DOHH2 (cell line): ENCODE measurements around the gene SAMD10.

Experiments used
- H3F3A ChIP-seq: fragments of 200-600 bp; sonication (generic), shearing (Covaris generic); 2 replicates; pipeline ENCODE4 v1.6.0; 2016; ENCODE audit warnings: antibody characterized with exemption, mild to moderate bottlenecking; ENCODE audit not compliant: control insufficient read depth, insufficient read depth
- H3K27ac ChIP-seq: fragments of 200-600 bp; sonication (generic); 2 replicates; pipeline ENCODE4 v1.5.1; 2014; ENCODE audit warnings: low read depth, mild to moderate bottlenecking, low read length, moderate library complexity
- H3K27me3 ChIP-seq: fragments of 200-600 bp; sonication (generic); 2 replicates; pipeline ENCODE4 v1.6.1; 2014; ENCODE audit warnings: mild to moderate bottlenecking, low read length, mixed read lengths; ENCODE audit not compliant: control insufficient read depth
- H3K36me3 ChIP-seq: fragments of 200-600 bp; sonication (generic); 2 replicates; pipeline ENCODE4 v1.6.1; 2014; ENCODE audit warnings: mild to moderate bottlenecking, low read length, moderate library complexity, mixed read lengths; ENCODE audit not compliant: control insufficient read depth
- H3K4me1 ChIP-seq: fragments of 200-600 bp; sonication (generic); 2 replicates; pipeline ENCODE4 v1.6.1; 2014; ENCODE audit warnings: mild to moderate bottlenecking, low read length, mixed read lengths; ENCODE audit not compliant: control insufficient read depth
- H3K4me2 ChIP-seq: fragments of 200-600 bp; sonication (generic); 2 replicates; pipeline ENCODE4 v1.6.0; 2014; ENCODE audit warnings: mild to moderate bottlenecking, low read length, moderate library complexity
- H3K4me3 ChIP-seq: fragments of 200-600 bp; sonication (generic); 2 replicates; pipeline ENCODE4 v1.5.1; 2014; ENCODE audit warnings: mild to moderate bottlenecking, low read length, mixed read lengths
- H3K79me2 ChIP-seq: fragments of 200-600 bp; sonication (generic); 2 replicates; pipeline ENCODE4 v1.6.1; 2014; ENCODE audit warnings: mild to moderate bottlenecking, low read length, mixed read lengths; ENCODE audit not compliant: control insufficient read depth
- H3K9me2 ChIP-seq: fragments of 200-600 bp; sonication (generic); replicated peaks from 2 replicates; pipeline ENCODE4 v1.6.1; 2014; ENCODE audit warnings: mild to moderate bottlenecking, low read length, mixed read lengths; ENCODE audit not compliant: control insufficient read depth
- H3K9me3 ChIP-seq: fragments of 200-600 bp; sonication (generic); 2 replicates; pipeline ENCODE4 v1.6.1; 2014; ENCODE audit warnings: antibody characterized with exemption, low read length, mixed read lengths; ENCODE audit not compliant: control insufficient read depth, insufficient read depth
- H4K20me1 ChIP-seq: fragments of 200-600 bp; sonication (generic); 2 replicates; pipeline ENCODE4 v1.6.0; 2014; ENCODE audit warnings: low read depth, mild to moderate bottlenecking, antibody characterized with exemption, low read length, moderate library complexity; ENCODE audit not compliant: control insufficient read depth, insufficient read depth
- EZH2phosphoT487 ChIP-seq: fragments of 200-600 bp; sonication (generic); IDR thresholded peaks from 2 replicates; pipeline ENCODE4 v1.6.1; 2017; ENCODE audit warnings: borderline replicate concordance, mild to moderate bottlenecking, antibody characterized with exemption, low read length, moderate library complexity, mixed read lengths
- TF ChIP-seq, protein P1 (sequence below): fragments of 200-600 bp; sonication (generic); IDR thresholded peaks from one replicate; pipeline ENCODE4 v1.5.1; 2014; ENCODE audit warnings: antibody characterized with exemption, mild to moderate bottlenecking, low read depth, low read length; ENCODE audit not compliant: poor library complexity, severe bottlenecking

Gene SAMD10

DNA sequence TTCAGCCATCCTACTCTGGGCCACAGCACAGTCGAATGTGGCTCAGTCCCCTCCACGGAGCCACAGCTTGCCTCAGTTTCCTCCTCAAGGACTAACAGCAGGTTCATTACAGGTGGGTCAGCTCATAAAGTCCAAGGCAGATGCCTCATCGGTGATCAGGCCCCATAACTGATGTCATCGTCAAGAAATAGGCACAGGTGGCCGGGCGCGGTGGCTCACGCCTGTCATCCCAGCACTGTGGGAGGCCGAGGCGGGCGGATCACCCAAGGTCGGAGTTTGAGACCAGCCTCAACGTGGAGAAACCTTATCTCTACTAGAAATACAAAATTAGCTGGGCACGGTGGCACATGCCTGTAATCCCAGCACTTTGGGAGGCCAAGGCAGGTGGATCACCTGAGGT, 26.7 kb downstream of the SAMD10 start:
- Histone ChIP-seq H3F3A (peaks cover 14% of the 10 kb centered on the region; the same call in 1 of the 2 replicates), H3K27me3 (no peaks in the 10 kb centered on the region), H3K4me3 (no peak overlapping the region), H3K79me2 (peaks cover 83% of the 10 kb centered on the region), H3K9me2 (no peaks in the 10 kb centered on the region), H3K27ac (no peak overlapping the region), H3K36me3 (peaks cover 4% of the 10 kb centered on the region; the same call in 1 of the 2 replicates), H4K20me1 (peaks cover 22% of the 10 kb centered on the region), H3K4me1 (peaks cover 40% of the 10 kb centered on the region), H3K9me3 (no peaks in the 10 kb centered on the region), H3K4me2 (no peak overlapping the region)
- TF ChIP-seq EZH2phosphoT487: no peak
- TF ChIP-seq, protein P1, sequence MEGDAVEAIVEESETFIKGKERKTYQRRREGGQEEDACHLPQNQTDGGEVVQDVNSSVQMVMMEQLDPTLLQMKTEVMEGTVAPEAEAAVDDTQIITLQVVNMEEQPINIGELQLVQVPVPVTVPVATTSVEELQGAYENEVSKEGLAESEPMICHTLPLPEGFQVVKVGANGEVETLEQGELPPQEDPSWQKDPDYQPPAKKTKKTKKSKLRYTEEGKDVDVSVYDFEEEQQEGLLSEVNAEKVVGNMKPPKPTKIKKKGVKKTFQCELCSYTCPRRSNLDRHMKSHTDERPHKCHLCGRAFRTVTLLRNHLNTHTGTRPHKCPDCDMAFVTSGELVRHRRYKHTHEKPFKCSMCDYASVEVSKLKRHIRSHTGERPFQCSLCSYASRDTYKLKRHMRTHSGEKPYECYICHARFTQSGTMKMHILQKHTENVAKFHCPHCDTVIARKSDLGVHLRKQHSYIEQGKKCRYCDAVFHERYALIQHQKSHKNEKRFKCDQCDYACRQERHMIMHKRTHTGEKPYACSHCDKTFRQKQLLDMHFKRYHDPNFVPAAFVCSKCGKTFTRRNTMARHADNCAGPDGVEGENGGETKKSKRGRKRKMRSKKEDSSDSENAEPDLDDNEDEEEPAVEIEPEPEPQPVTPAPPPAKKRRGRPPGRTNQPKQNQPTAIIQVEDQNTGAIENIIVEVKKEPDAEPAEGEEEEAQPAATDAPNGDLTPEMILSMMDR: no peak

DNA sequence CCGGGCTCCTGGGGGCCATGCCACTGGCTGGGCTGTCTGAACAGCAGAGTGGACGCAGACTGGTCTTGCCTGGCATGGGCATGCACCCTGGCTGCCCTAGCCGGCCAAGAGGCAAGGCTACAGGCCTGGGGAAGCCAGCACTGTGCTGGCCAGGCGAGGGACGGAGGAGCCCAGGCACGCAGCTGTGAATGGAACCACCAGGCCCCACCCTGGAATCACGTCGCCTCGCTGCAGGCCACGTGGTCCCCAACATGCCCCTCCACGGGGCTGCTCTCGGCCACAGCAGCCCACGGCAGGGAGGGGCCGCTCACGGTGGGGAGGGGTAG, 27.3 kb downstream of the SAMD10 start:
- peaks cover 4% of the 10 kb centered on the region; the same call in 1 of the 2 replicates for H3K36me3 ChIP-seq
- H3K27ac ChIP-seq: no peak overlapping the region
- H3K9me3 ChIP-seq: no peaks in the 10 kb centered on the region
- H3K79me2 ChIP-seq: peaks cover 89% of the 10 kb centered on the region
- H3F3A ChIP-seq: peaks cover 14% of the 10 kb centered on the region; the same call in 1 of the 2 replicates
- H3K4me3 ChIP-seq: no peak overlapping the region
- H3K4me2 ChIP-seq: no peak overlapping the region
- no peaks in the 10 kb centered on the region for H3K9me2 ChIP-seq
- H3K4me1 ChIP-seq: peaks cover 34% of the 10 kb centered on the region
- no peaks in the 10 kb centered on the region for H3K27me3 ChIP-seq
- peaks cover 26% of the 10 kb centered on the region for H4K20me1 ChIP-seq
- TF ChIP-seq, protein P1: no peak
- TF ChIP-seq EZH2phosphoT487: no peak

DNA sequence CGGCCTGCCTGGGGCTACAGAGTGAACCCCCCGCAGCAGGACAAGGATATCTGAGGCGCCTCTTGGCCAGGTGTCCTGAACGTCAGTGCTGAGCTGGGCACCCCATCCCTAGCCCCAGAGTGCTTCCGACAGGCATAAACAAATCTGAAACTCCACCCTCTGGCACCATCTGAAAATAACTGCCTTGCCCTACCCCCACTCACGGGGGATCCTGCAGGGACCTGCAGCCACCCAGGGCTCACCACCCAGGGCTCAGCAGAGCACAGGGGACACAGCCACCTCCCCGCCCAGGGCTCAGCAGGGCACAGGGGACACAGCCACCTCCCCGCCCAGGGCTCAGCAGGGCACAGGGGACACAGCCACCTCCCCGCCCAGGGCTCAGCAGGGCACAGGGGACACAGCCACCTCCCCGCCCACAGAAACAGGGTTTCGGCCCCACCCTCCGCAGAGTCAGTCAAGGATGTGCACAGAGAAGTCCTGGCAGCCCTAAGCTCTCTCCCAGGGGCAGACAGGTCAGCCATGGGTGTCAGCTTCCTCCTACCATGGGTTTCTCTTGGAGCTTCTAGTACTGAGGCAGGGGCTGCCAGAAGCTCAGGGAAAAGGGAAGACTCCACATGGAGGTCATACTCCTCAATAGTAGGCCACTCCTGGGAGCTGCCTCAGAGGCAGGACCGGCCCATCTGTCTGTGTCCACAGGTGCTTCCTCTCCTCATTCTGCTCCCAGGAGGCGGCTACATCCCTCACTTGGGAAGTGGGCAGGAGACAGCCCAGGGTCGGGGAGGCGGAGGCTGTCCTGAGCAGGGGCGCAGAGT, 27.8 kb downstream of the SAMD10 start:
- H3K4me3 ChIP-seq: no peak overlapping the region
- no peaks in the 10 kb centered on the region for H3K9me2 ChIP-seq
- no peaks in the 10 kb centered on the region for H3K27me3 ChIP-seq
- peaks cover 4% of the 10 kb centered on the region; the same call in 1 of the 2 replicates for H3K36me3 ChIP-seq
- no peaks in the 10 kb centered on the region for H3K9me3 ChIP-seq
- peaks cover 30% of the 10 kb centered on the region for H3K4me1 ChIP-seq
- H3K79me2 ChIP-seq: peaks cover 93% of the 10 kb centered on the region
- peaks cover 11% of the 10 kb centered on the region; the same call in 1 of the 2 replicates for H3F3A ChIP-seq
- no peak overlapping the region for H3K4me2 ChIP-seq
- TF ChIP-seq EZH2phosphoT487: no peak
- TF ChIP-seq, protein P1: no peak
- peaks cover 26% of the 10 kb centered on the region for H4K20me1 ChIP-seq
- no peak overlapping the region for H3K27ac ChIP-seq
